T-helper 2 cell treated with Interferon-gamma antibody and Interleukin-4, amounts not matched to agents 5 μg/mL and 100 μg/mL, for 36 hours (primary cell): ENCODE data around the gene CEMP1.
"Not testable (repeated sequence)": the region's sequence is repeated elsewhere in the genome, so short reads cannot be mapped to it uniquely, and the experiment has no call there.

ENCODE experiments used
- DNase-seq: peaks from one replicate; pipeline ENCODE4 v3.0.0; 2021; ENCODE audit warnings: low spot score
- H3K27ac Mint-ChIP-seq: one replicate; pipeline ENCODE4 v1.8.0; 2021; ENCODE audit warnings: mild to moderate bottlenecking, mixed read lengths
- H3K27me3 Mint-ChIP-seq: one replicate; pipeline ENCODE4 v1.8.0; 2021; ENCODE audit warnings: low read depth, mixed read lengths
- H3K36me3 Mint-ChIP-seq: one replicate; pipeline ENCODE4 v1.8.0; 2021; ENCODE audit warnings: low read depth, mixed read lengths
- H3K4me1 Mint-ChIP-seq: one replicate; pipeline ENCODE4 v1.8.0; 2021; ENCODE audit warnings: low read depth, mixed read lengths
- H3K4me3 Mint-ChIP-seq: one replicate; pipeline ENCODE4 v1.8.0; 2022; ENCODE audit warnings: mild to moderate bottlenecking, moderate library complexity, mixed read lengths
- H3K9me3 Mint-ChIP-seq: one replicate; pipeline ENCODE4 v1.8.0; 2021; ENCODE audit warnings: mixed read lengths

Gene CEMP1

GRCh38 chr16:2543771-2544170, 12.6 kb upstream of the CEMP1 start:
- not testable (repeated sequence) for H3K27me3 Mint-ChIP-seq, H3K27ac Mint-ChIP-seq, H3K9me3 Mint-ChIP-seq, DNase-seq, H3K4me3 Mint-ChIP-seq
- Mint-ChIP-seq H3K4me1 (peaks cover 11% of the 10 kb centered on the region), H3K36me3 (peaks cover 19% of the 10 kb centered on the region)

GRCh38 chr16:2541409-2541808, 10.2 kb upstream of the CEMP1 start:
- peaks cover 19% of the 10 kb centered on the region for H3K36me3 Mint-ChIP-seq
- not testable (repeated sequence) for H3K9me3 Mint-ChIP-seq, DNase-seq, H3K4me3 Mint-ChIP-seq, H3K27me3 Mint-ChIP-seq, H3K27ac Mint-ChIP-seq
- H3K4me1 Mint-ChIP-seq: peaks cover 17% of the 10 kb centered on the region

GRCh38 chr16:2540912-2541311, 9.7 kb upstream of the CEMP1 start:
- not testable (repeated sequence) for DNase-seq, H3K9me3 Mint-ChIP-seq, H3K27me3 Mint-ChIP-seq
- peaks cover 19% of the 10 kb centered on the region for H3K36me3 Mint-ChIP-seq
- peaks cover 17% of the 10 kb centered on the region for H3K4me1 Mint-ChIP-seq
- H3K27ac Mint-ChIP-seq: peak overlapping the region; percentile 31
- H3K4me3 Mint-ChIP-seq: peak overlapping the region; percentile 7

- not testable (repeated sequence) for H3K27me3 Mint-ChIP-seq, DNase-seq, H3K27ac Mint-ChIP-seq, H3K9me3 Mint-ChIP-seq
- H3K4me3 Mint-ChIP-seq: peak overlapping the region; percentile 90
- peaks cover 17% of the 10 kb centered on the region for H3K4me1 Mint-ChIP-seq
- H3K36me3 Mint-ChIP-seq: peaks cover 19% of the 10 kb centered on the region
Observed at GRCh38 chr16:2539845-2540458, 8.7 kb upstream of the CEMP1 start.

- DNase-seq, H3K9me3 Mint-ChIP-seq, H3K27me3 Mint-ChIP-seq: not testable (repeated sequence)
- Mint-ChIP-seq H3K36me3 (peaks cover 19% of the 10 kb centered on the region), H3K27ac (peak overlapping the region; percentile 68), H3K4me1 (peaks cover 17% of the 10 kb centered on the region), H3K4me3 (peak overlapping the region; percentile 90)
Observed at GRCh38 chr16:2539192-2539844, 8.1 kb upstream of the CEMP1 start.

- H3K9me3 Mint-ChIP-seq: no peaks in the 10 kb centered on the region
- peak within 1 kb of the TSS; percentile 92 for H3K27ac Mint-ChIP-seq
- no peaks in the 10 kb centered on the region for H3K27me3 Mint-ChIP-seq
- H3K4me3 Mint-ChIP-seq: peak within 1 kb of the TSS; percentile 91
- peaks cover 21% of the 10 kb centered on the region for H3K4me1 Mint-ChIP-seq
- H3K36me3 Mint-ChIP-seq: peaks cover 15% of the 10 kb centered on the region
- DNase-seq: peak; percentile 94
Observed at GRCh38 chr16:2537451-2538379, 6.5 kb upstream of the CEMP1 start, which contains the start of gene PDPK1. PDPK1 (plus strand) TSS chr16:2538021; CDS start chr16:2538113, 92 bp downstream.

GRCh38 chr16:2535625-2536013, 4.4 kb upstream of the CEMP1 start:
- no peak overlapping the region for H3K4me3 Mint-ChIP-seq
- no peak for DNase-seq
- peaks cover 9% of the 10 kb centered on the region for H3K36me3 Mint-ChIP-seq
- H3K27me3 Mint-ChIP-seq: no peaks in the 10 kb centered on the region
- peaks cover 26% of the 10 kb centered on the region for H3K4me1 Mint-ChIP-seq
- no peak overlapping the region for H3K27ac Mint-ChIP-seq
- no peaks in the 10 kb centered on the region for H3K9me3 Mint-ChIP-seq

- DNase-seq, H3K27me3 Mint-ChIP-seq, H3K36me3 Mint-ChIP-seq, H3K9me3 Mint-ChIP-seq: not testable (repeated sequence)
- Mint-ChIP-seq H3K4me3 (peak overlapping the region; percentile 64), H3K4me1 (peaks cover 22% of the 10 kb centered on the region), H3K27ac (peak overlapping the region; percentile 100)
Observed at GRCh38 chr16:2534335-2534734, 3.1 kb upstream of the CEMP1 start.

- H3K4me1 Mint-ChIP-seq: peaks cover 20% of the 10 kb centered on the region
- peak overlapping the region; percentile 64 for H3K4me3 Mint-ChIP-seq
- H3K36me3 Mint-ChIP-seq: peaks cover 4% of the 10 kb centered on the region
- no peaks in the 10 kb centered on the region for H3K27me3 Mint-ChIP-seq
- no peak for DNase-seq
- peak overlapping the region; percentile 100 for H3K27ac Mint-ChIP-seq
- H3K9me3 Mint-ChIP-seq: no peaks in the 10 kb centered on the region
Observed at GRCh38 chr16:2533912-2534311, 2.7 kb upstream of the CEMP1 start.

- DNase-seq, H3K27me3 Mint-ChIP-seq, H3K9me3 Mint-ChIP-seq, H3K36me3 Mint-ChIP-seq: not testable (repeated sequence)
- Mint-ChIP-seq H3K4me3 (peak overlapping the region; percentile 99), H3K27ac (peak overlapping the region; percentile 100), H3K4me1 (peaks cover 18% of the 10 kb centered on the region)
Observed at GRCh38 chr16:2533142-2533755, 2.0 kb upstream of the CEMP1 start.

GRCh38 chr16:2532494-2533141, 1.4 kb upstream of the CEMP1 start:
- H3K4me3 Mint-ChIP-seq: peak overlapping the region; percentile 99
- peaks cover 18% of the 10 kb centered on the region for H3K4me1 Mint-ChIP-seq
- peak; percentile 67 for DNase-seq
- no peaks in the 10 kb centered on the region for H3K9me3 Mint-ChIP-seq
- H3K36me3 Mint-ChIP-seq: peaks cover 4% of the 10 kb centered on the region
- H3K27me3 Mint-ChIP-seq: no peaks in the 10 kb centered on the region
- H3K27ac Mint-ChIP-seq: peak overlapping the region; percentile 100

GRCh38 chr16:2531696-2532493, 687 bp upstream of the CEMP1 start:
- Mint-ChIP-seq H3K27me3 (no peaks in the 10 kb centered on the region), H3K4me3 (peak overlapping the region; percentile 99), H3K27ac (peak overlapping the region; percentile 100), H3K9me3 (no peaks in the 10 kb centered on the region), H3K4me1 (peaks cover 14% of the 10 kb centered on the region), H3K36me3 (peaks cover 4% of the 10 kb centered on the region)
- DNase-seq: peak; percentile 98
